Breast epithelium (tissue), 3 donors: ENCODE results near the gene OPCML.

ENCODE experiments used
- CTCF ChIP-seq, 3 donors: fragments of 450-650 bp; IDR thresholded peaks; one replicate each; pipeline ENCODE4 v1.5.1; 2016 to 2017; ENCODE audit warnings: antibody characterized with exemption in 3 of 3, mild to moderate bottlenecking in 3 of 3, moderate library complexity in 3 of 3
- POLR2A ChIP-seq: fragments of 450-650 bp; IDR thresholded peaks from one replicate; pipeline ENCODE4 v1.6.1; 2016; ENCODE audit warnings: antibody characterized with exemption, mild to moderate bottlenecking, moderate library complexity
- POLR2AphosphoS5 ChIP-seq, 3 donors: sonication (generic); formaldehyde crosslinking; IDR thresholded peaks; one replicate each; pipeline ENCODE4 v1.6.1; 2017; ENCODE audit warnings: antibody characterized with exemption in 3 of 3

DNA sequence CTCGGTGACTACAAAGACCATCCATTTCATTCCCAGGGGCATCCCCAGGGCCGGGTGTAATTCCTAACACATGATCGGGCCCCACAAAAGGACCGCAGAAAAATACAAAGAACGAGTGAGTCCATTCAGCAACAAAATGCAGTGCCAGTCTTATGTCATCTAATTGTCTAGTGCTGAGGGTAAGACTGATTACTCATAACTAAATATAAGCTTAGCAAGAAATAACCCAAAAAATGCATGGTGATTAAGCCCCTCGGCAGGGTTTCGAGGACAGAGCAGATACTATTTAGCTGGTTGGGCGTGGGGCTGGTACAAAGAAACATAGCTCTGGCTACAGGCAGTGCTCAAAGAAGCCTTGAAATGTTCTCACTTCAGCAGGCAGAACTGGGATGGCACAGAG lies 1078.9 kb downstream of the OPCML start:
- TF ChIP-seq CTCF (IDR thresholded peaks at IDR 0.05) (no peak), POLR2A (no peak), POLR2AphosphoS5 (IDR thresholded peaks at IDR 0.05) (no peak)
